GM19452 (cell line): ENCODE data around the gene SCNM1.
"Not testable (repeated sequence)": the region's sequence is repeated elsewhere in the genome, so short reads cannot be mapped to it uniquely, and the experiment has no call there.

Experiments used
- ATAC-seq: cut with Tn5 transposase; IDR thresholded peaks from one replicate; pipeline ENCODE4 v1.9.1; 2021; ENCODE audit not compliant: unreplicated experiment

The SCNM1 gene

GRCh38 chr1:151146412-151147131 is 19.4 kb upstream of the SCNM1 start, which contains the start of gene SEMA6C:
SEMA6C (minus strand) TSS chr1:151146631; CDS start chr1:151142621, 4,010 bp downstream.
- peak; percentile 99 for ATAC-seq

- ATAC-seq: no peak
Observed at GRCh38 chr1:151147132-151147503, 18.8 kb upstream of the SCNM1 start.

DNA sequence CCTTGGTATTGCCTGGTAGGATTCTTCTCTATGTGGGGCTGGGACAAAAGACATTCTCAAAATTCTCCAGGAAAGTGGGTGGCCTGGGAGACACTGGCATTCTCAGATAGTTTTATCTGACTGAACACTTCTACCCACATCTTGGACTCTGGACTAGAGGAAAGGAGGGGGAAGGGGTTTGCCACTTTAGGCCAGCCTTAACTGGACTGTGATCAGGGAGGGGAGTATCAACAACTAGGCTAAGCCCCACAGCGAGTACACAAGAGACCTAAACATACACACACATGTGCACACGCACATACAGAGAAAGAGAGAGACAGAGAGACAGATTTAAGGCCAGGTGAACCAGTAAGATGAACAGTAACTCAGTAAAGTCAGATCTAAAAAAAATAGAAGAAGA is 18.3 kb upstream of the SCNM1 start:
- no peak for ATAC-seq

DNA sequence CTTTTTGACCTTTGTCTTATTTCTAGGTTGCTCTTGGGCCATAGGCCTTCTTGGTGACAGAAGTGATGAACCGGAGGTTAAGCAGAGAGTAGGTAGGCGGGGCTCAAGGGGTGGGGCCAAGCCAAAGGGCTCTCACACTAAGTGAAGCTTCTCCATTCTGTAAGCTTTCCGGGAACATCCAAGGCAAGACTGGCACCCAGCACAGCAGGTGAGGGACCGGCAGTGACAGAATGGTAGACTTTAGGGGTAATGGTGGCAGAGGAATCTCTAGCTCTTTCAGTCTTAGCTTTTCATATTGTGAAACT is 9.5 kb upstream of the SCNM1 start, which contains the start of gene TNFAIP8L2:
TSS of gene TNFAIP8L2 (plus strand) at position 135 of the 305 bp plus-strand sequence. CDS start 2,049 bp downstream, outside the sequence.
- peak; percentile 73 for ATAC-seq

DNA sequence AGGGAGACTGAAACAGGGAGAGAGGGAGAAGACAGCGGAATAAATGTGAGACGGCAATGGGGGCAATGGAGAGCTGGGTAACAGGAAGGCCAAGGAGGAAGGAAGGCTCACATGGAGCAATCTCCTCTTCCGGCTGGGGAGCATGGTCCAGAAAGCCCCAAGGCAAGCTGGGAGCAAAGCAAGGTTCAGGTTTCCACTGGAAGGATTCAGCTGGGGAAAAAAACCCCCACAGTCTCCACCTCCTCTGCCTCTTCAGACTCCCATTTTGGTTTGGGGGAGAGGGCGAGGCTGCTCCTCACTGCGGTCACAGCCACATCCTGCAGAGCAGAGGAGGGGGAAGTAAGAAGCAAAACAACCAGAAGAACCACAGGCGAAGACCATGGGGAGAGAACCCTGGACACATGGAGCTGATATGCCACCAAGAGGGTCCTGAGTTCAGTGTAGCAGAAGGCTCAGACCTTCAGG is 8.8 kb upstream of the SCNM1 start:
- ATAC-seq: no peak

- ATAC-seq: no peak
Observed at GRCh38 chr1:151158326-151158725, 7.6 kb upstream of the SCNM1 start.

GRCh38 chr1:151158751-151159251 is 7.1 kb upstream of the SCNM1 start:
- ATAC-seq: no peak

DNA sequence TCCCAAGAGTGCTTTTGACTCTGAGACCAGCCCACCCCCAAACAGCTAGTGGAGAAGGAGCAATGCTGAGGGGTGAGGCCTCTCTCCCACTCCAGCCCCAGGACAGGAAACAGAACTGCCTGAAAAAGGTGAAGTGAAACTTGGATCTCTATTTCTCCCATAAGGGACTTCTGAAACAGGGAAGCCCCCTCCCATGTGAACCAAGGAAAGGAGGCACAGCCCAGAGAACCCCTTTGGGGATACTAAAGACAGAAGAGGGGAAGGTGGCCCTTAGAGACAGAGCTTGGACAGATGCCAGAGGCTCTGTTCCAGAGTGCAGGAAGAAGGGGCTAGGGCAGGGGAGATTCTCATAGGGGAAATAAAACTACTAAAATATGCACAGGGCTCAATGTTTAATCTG is 6.6 kb upstream of the SCNM1 start:
- no peak for ATAC-seq

DNA sequence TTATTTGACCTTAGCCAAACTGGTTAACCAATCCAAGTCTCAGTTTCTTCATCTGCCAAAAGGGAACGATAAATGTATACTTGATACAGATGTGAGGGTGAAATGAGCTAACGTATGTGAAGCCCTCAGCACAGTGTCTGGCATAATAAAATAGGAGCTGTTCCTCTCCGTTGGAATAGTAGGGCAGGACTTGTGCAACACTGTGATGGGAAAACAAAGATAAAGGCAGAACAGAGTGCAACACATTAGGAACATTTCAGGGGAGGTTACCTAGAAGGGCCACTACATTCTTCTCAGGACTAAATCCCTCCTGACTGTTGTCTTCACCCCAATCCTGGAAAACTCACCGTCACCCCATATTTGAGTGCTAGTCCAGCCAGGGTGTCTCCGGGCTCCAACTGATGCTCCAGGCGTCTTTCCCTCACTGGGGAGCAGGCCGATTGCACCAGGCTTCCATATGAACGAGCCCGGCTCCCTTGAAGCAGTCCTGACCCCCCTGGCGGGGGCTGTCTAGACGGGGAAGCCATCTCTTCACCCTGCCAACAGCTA is 1.1 kb upstream of the SCNM1 start:
- ATAC-seq: no peak

GRCh38 chr1:151165281-151165737 is 635 bp upstream of the SCNM1 start:
- peak; percentile 8 for ATAC-seq

- ATAC-seq: no peak
Observed at GRCh38 chr1:151166505-151166956, 587 bp downstream of the SCNM1 start.

DNA sequence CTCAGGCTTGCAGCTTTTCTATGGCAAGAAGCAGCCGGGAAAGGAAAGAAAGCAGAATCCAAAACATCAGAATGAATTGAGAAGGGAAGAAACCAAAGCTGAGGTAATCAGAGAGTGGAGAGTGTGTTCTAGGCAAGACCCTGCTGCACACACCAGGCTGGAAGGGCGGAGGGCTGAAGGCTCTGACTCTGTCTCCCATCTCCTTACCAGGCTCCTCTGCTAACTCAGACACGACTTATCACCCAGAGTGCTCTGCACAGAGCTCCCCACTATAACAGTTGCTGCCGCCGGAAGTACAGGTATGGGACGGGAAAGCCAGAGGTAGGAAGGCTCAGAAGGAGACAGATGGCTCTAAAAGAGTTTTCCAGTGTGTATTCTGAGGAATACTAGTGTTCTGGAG is 1.2 kb downstream of the SCNM1 start:
- no peak for ATAC-seq

- ATAC-seq: no peak
Observed at GRCh38 chr1:151171190-151171589, 5.2 kb downstream of the SCNM1 start.

GRCh38 chr1:151175041-151175741 is 9.2 kb downstream of the SCNM1 start:
- no peak for ATAC-seq

- no peak for ATAC-seq
Observed at GRCh38 chr1:151175863-151176262, 9.9 kb downstream of the SCNM1 start, which contains the start of gene TMOD4. TMOD4 (minus strand) TSS chr1:151175981; CDS start chr1:151174875, 1,106 bp downstream.

DNA sequence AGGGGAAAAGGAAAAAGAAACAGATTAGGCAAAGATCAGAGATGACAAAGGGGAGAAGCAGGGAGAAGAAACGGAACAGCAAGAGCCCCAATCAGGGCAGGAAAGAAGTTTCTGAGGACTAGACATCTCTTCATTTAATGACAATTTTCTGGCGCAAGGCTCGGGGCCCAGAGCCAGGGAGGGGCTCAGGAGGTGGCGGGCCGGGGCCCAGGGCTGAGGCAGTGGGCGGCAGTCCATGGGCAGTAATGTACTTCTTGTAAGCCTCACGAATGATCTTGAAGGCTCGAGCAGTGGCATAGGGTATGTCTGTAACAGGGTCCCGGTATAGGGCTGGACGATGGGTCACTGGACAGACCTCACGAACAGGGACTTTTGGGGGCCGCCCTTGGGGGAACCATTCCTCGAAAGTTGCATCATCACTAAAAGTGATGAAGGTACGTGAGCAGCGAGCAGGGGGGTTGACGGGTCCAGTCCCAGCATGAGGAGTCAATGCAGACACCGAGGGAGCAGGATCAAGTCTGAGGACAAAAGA is 10.6 kb downstream of the SCNM1 start:
- no peak for ATAC-seq

GRCh38 chr1:151184211-151184610 is 18.3 kb downstream of the SCNM1 start:
- ATAC-seq: no peak

GRCh38 chr1:151187205-151187604 is 21.3 kb downstream of the SCNM1 start:
- ATAC-seq: no peak

- ATAC-seq: not testable (repeated sequence)
Observed at GRCh38 chr1:151188667-151189066, 22.7 kb downstream of the SCNM1 start.

- ATAC-seq: peak; percentile 87
Observed at GRCh38 chr1:151189637-151190445, 23.9 kb downstream of the SCNM1 start, which contains the start of gene VPS72. VPS72 (minus strand) TSS chr1:151190197; CDS start chr1:151190121, 76 bp downstream.
